H1 (cell line): ENCODE results near the gene ABHD10. TPM values are rescaled to one million over a fixed set of nuclear protein-coding genes. Genes with fewer than 3 reads are reported as not detected.

ENCODE experiments used
- CTCF ChIA-PET: fragments of 300-600 bp; sonication (Branson Sonifier 250); formaldehyde crosslinking; loops from one replicate; lab custom pipeline; 2021; ENCODE audit not compliant: partially characterized antibody; lab: Charles Lee
- POLR2A ChIA-PET: fragments of 300-600 bp; sonication (Branson Sonifier 250); formaldehyde crosslinking; loops from one replicate; lab custom pipeline; 2021; ENCODE audit warnings: inconsistent platforms; ENCODE audit not compliant: partially characterized antibody; lab: Charles Lee
- DNase-seq, 2 experiments: peaks; one replicate each; pipeline versions ENCODE4 v3.0.0 to v3.0.0-alpha.2; 2010 to 2022; ENCODE audit warnings: low spot score in 2 of 2, low read depth in 1 of 2, mixed read lengths in 1 of 2
- FAIRE-seq: peaks from 2 replicates; lab custom pipeline; 2011; peaks lifted over from hg19 to GRCh38; lab: Jason Lieb, UNC
- H2AFZ ChIP-seq: 2 replicates; pipeline ENCODE4 v1.8.1; 2012; ENCODE audit warnings: low read length, inconsistent platforms
- H2AK5ac ChIP-seq: 2 replicates; pipeline ENCODE4 v1.6.1; 2013; ENCODE audit warnings: low read depth, low read length
- H2BK120ac ChIP-seq: replicated peaks from 2 replicates; pipeline ENCODE3; 2013; ENCODE audit warnings: low read depth, low read length, inconsistent platforms
- H2BK12ac ChIP-seq: 2 replicates; pipeline ENCODE4 v1.6.1; 2013; ENCODE audit warnings: low read depth, low read length
- H2BK15ac ChIP-seq: 2 replicates; pipeline ENCODE4 v1.6.1; 2013; ENCODE audit warnings: low read length
- H2BK20ac ChIP-seq: 2 replicates; pipeline ENCODE4 v1.6.1; 2013; ENCODE audit warnings: low read length
- H2BK5ac ChIP-seq: 2 replicates; pipeline ENCODE4 v1.6.1; 2013; ENCODE audit warnings: low read depth, low read length
- H3K14ac ChIP-seq: 2 replicates; pipeline ENCODE4 v1.6.1; 2013; ENCODE audit warnings: inconsistent platforms; ENCODE audit not compliant: insufficient read length
- H3K18ac ChIP-seq: 2 replicates; pipeline ENCODE4 v1.6.1; 2013; ENCODE audit warnings: low read length; ENCODE audit errors: extremely low read depth
- H3K23ac ChIP-seq: 2 replicates; pipeline ENCODE4 v1.6.1; 2013; ENCODE audit warnings: inconsistent platforms; ENCODE audit not compliant: insufficient read length
- H3K23me2 ChIP-seq: 2 replicates; pipeline ENCODE4 v1.6.1; 2013; ENCODE audit warnings: low read depth, low read length
- H3K27ac ChIP-seq: 2 replicates; pipeline ENCODE4 v1.6.1; 2011; ENCODE audit warnings: low read depth, low read length, inconsistent platforms
- H3K27me3 ChIP-seq, 4 experiments: replicated peaks in 1 of 4; 1 replicate in 1 of 4; 2 replicates in 3 of 4; pipeline versions ENCODE4 v1.6.1 to v1.8.1; 2011 to 2013; ENCODE audit warnings: low read length in 3 of 4, mild to moderate bottlenecking in 3 of 4, inconsistent platforms in 2 of 4, mixed read lengths in 2 of 4, moderate library complexity in 1 of 4; ENCODE audit not compliant: control insufficient read depth in 3 of 4, insufficient read depth in 3 of 4; ENCODE audit errors: extremely low read depth in 1 of 4
- H3K36me3 ChIP-seq, 4 experiments: 2 replicates each; pipeline versions ENCODE4 v1.6.1 to v1.8.1; 2011 to 2013; ENCODE audit warnings: mild to moderate bottlenecking in 4 of 4, low read length in 3 of 4, moderate library complexity in 2 of 4, control low read depth in 1 of 4, inconsistent platforms in 1 of 4; ENCODE audit not compliant: insufficient read depth in 4 of 4, control insufficient read depth in 2 of 4
- H3K4ac ChIP-seq: replicated peaks from 2 replicates; pipeline ENCODE3; 2013; ENCODE audit warnings: low read length, low read depth, mixed read lengths, inconsistent platforms; ENCODE audit not compliant: insufficient read length
- H3K4me1 ChIP-seq, 4 experiments: replicated peaks in 1 of 4; 1 replicate in 1 of 4; 2 replicates in 3 of 4; pipeline versions ENCODE4 v1.6.1 to v1.8.1; 2011 to 2013; ENCODE audit warnings: low read length in 3 of 4, inconsistent platforms in 2 of 4, mixed read lengths in 1 of 4; ENCODE audit not compliant: insufficient read depth in 4 of 4, control insufficient read depth in 3 of 4
- H3K4me2 ChIP-seq, 2 experiments: 2 replicates each; pipeline versions ENCODE4 v1.6.1 to v1.8.1; 2011 to 2013; ENCODE audit warnings: low read depth in 2 of 2, low read length in 2 of 2, control low read depth in 1 of 2, inconsistent platforms in 1 of 2, mild to moderate bottlenecking in 1 of 2; ENCODE audit not compliant: insufficient read depth in 1 of 2
- H3K4me3 ChIP-seq, 4 experiments: fragments of 200-600, 300-600 bp in 1 of 4; sonication (generic), shearing (Covaris generic), sonication (Bioruptor Twin) in 1 of 4; 2 replicates each; pipeline versions ENCODE4 v1.5.1 to v1.8.1; 2011 to 2016; ENCODE audit warnings: low read length in 4 of 4, low read depth in 3 of 4, control low read depth in 2 of 4, inconsistent platforms in 2 of 4, mild to moderate bottlenecking in 2 of 4, mixed read lengths in 1 of 4, moderate library complexity in 1 of 4; ENCODE audit not compliant: insufficient read depth in 2 of 4; ENCODE audit errors: extremely low read depth in 1 of 4
- H3K56ac ChIP-seq: replicated peaks from 2 replicates; pipeline ENCODE3; 2013; ENCODE audit warnings: low read depth, mild to moderate bottlenecking, mixed read lengths, low read length, inconsistent platforms; ENCODE audit not compliant: insufficient read length
- H3K79me1 ChIP-seq: 2 replicates; pipeline ENCODE4 v1.6.1; 2013; ENCODE audit warnings: low read depth, low read length, control low read depth
- H3K79me2 ChIP-seq, 2 experiments: 2 replicates each; pipeline versions ENCODE4 v1.6.1 to v1.8.1; 2012 to 2013; ENCODE audit warnings: low read length in 2 of 2, mild to moderate bottlenecking in 2 of 2, inconsistent platforms in 1 of 2; ENCODE audit not compliant: insufficient read depth in 2 of 2, control insufficient read depth in 1 of 2
- H3K9ac ChIP-seq, 4 experiments: replicated peaks in 1 of 4; 1 replicate in 1 of 4; 2 replicates in 3 of 4; pipeline versions ENCODE4 v1.6.1 to v1.8.1; 2011 to 2013; ENCODE audit warnings: low read depth in 3 of 4, low read length in 3 of 4, control low read depth in 2 of 4, mild to moderate bottlenecking in 2 of 4, moderate library complexity in 2 of 4, inconsistent platforms in 1 of 4; ENCODE audit errors: extremely low read depth in 1 of 4
- H3K9me3 ChIP-seq, 2 experiments: 2 replicates each; pipeline versions ENCODE4 v1.6.1 to v1.8.1; 2012 to 2013; ENCODE audit warnings: mild to moderate bottlenecking in 2 of 2, moderate library complexity in 2 of 2, control low read depth in 1 of 2, inconsistent platforms in 1 of 2, low read depth in 1 of 2, low read length in 1 of 2, mixed read lengths in 1 of 2; ENCODE audit not compliant: insufficient read depth in 2 of 2
- H4K20me1 ChIP-seq, 2 experiments: replicated peaks in 1 of 2; 2 replicates each; pipeline versions ENCODE3 to v1.8.1; 2011 to 2013; ENCODE audit warnings: inconsistent platforms in 2 of 2, low read length in 2 of 2, mild to moderate bottlenecking in 1 of 2; ENCODE audit not compliant: insufficient read depth in 2 of 2, control insufficient read depth in 1 of 2
- H4K5ac ChIP-seq: 2 replicates; pipeline ENCODE4 v1.6.1; 2013; ENCODE audit warnings: low read length, low read depth, mixed read lengths, inconsistent platforms; ENCODE audit not compliant: insufficient read length
- H4K8ac ChIP-seq: 2 replicates; pipeline ENCODE4 v1.8.0; 2013; ENCODE audit warnings: mild to moderate bottlenecking, moderate library complexity, low read length, inconsistent platforms; ENCODE audit not compliant: insufficient read depth; ENCODE audit errors: extremely low read depth
- H4K91ac ChIP-seq: replicated peaks from 2 replicates; pipeline ENCODE3; 2013; ENCODE audit warnings: low read length, mixed read lengths, inconsistent platforms; ENCODE audit not compliant: insufficient read length
- BACH1 ChIP-seq: IDR thresholded peaks from 2 replicates; pipeline ENCODE4 v1.6.1; 2012; ENCODE audit warnings: low read length, improper control_type of control experiment
- WGBS, 2 experiments: shearing (Covaris generic) in 1 of 2; methylation state at CpG; one replicate each; pipeline versions ENCODE4 v1.1.6 to v1.1.7; 2013 to 2015; ENCODE audit warnings: low lambda C conversion rate in 2 of 2, mixed read lengths in 2 of 2, inconsistent platforms in 1 of 2, low coverage in 1 of 2, missing lambda C conversion rate in 1 of 2; ENCODE audit not compliant: insufficient replicate concordance in 2 of 2, insufficient coverage in 1 of 2, insufficient read length in 1 of 2; ENCODE audit errors: extremely low coverage in 1 of 2, missing lambda C conversion rate in 1 of 2; 5-methylcytosine and 5-hydroxymethylcytosine counted together
- polyA plus RNA-seq, 7 experiments: library from polyadenylated mRNA; depleted of rRNA in 3 of 7; stranded (reverse) in 5 of 7; unstranded in 2 of 7; fragments of >200 nt in 5 of 7; fragments of 200-250 nt in 2 of 7; gene quantifications; 1 replicate in 5 of 7; 2 replicates in 1 of 7; 4 replicates in 1 of 7; pipeline versions ENCODE4 v1.2.1 to v1.2.3, GENCODE V29; 2011 to 2013; ENCODE audit warnings: missing spikeins in 2 of 7, mixed read lengths in 2 of 7
- total RNA-seq: library from RNA; stranded (reverse); fragmentation: NEBNext Ultra II Directional; extraction: Animal tissue kit (Norgen Biotek cat#: 25700); gene quantifications from 2 replicates; pipeline ENCODE4 v1.2.1, GENCODE V29; 2021

The ABHD10 gene
- total and polyA plus RNA-seq, 2 of the 8 experiments (the other 6 are each of a cell fraction or from before 2014, with no cell fraction given), result 10.9 to 24.6 TPM

- no peak overlapping the region for H2BK120ac ChIP-seq
- peaks cover 2 to 10% (median 5%) of the 10 kb centered on the region in 4 experiments; a peak in 5 of 7 replicates for H3K4me1 ChIP-seq
- no peak overlapping the region for H2AK5ac ChIP-seq
- H3K18ac ChIP-seq, result no peak overlapping the region
- H3K4ac ChIP-seq, result no peak overlapping the region
- H4K8ac ChIP-seq, result no peak overlapping the region
- ChIA-PET POLR2A (interaction anchor here (1.2 kb wide), 1 partner anchor 50 kb away, joined by 4 read pairs; no protein-coding TSS in a partner anchor), CTCF (interaction anchor here (1.5 to 21.3 kb wide), 3 partner anchors 7 to 15 kb away, joined by 5 to 384 read pairs (median 70); no protein-coding TSS in a partner anchor)
- peaks cover 3% of the 10 kb centered on the region in 2 experiments for H4K20me1 ChIP-seq
- FAIRE-seq, result no peak
- 93% methylated on average over 2 of the region's 2 CpGs; no CpG with 5 or more reads in 1 of the 2 experiments for WGBS, 2 experiments
- no peak overlapping the region for H3K4me2 ChIP-seq
- H3K79me2 ChIP-seq, result no peaks in the 10 kb centered on the region
- H4K5ac ChIP-seq, result no peak overlapping the region
- no peak overlapping the region for H3K4me3 ChIP-seq
- H4K91ac ChIP-seq, result no peak overlapping the region
- no peak overlapping the region for H3K9ac ChIP-seq
- peaks cover 0 to 3% (median 1%) of the 10 kb centered on the region in 4 experiments; a peak in 3 of 8 replicates for H3K36me3 ChIP-seq
- TF ChIP-seq BACH1, result no peak
- no peak overlapping the region for H2BK20ac ChIP-seq
- no peak overlapping the region for H3K23ac ChIP-seq
- peaks cover 3% of the 10 kb centered on the region; the same call in 1 of the 2 replicates for H3K23me2 ChIP-seq
- H3K27me3 ChIP-seq, result peaks cover 1 to 16% (median 4%) of the 10 kb centered on the region in 4 experiments; a peak in 4 of 7 replicates
- DNase-seq, result no peak
- no peak overlapping the region for H2BK15ac ChIP-seq
- H2BK12ac ChIP-seq, result no peak overlapping the region
- H3K79me1 ChIP-seq, result no peaks in the 10 kb centered on the region
- H3K14ac ChIP-seq, result no peak overlapping the region
- no peak overlapping the region for H3K27ac ChIP-seq
- H3K9me3 ChIP-seq, result no peaks in the 10 kb centered on the region
- H3K56ac ChIP-seq, result no peak overlapping the region
- no peak overlapping the region for H2BK5ac ChIP-seq
- H2AFZ ChIP-seq, result no peak overlapping the region
Observed at GRCh38 chr3:112004669-112005068, 25.8 kb downstream of the ABHD10 start.
